CD4-positive, alpha-beta T cell treated with Interleukin-6 at 100 ng/mL for 8 hours (primary cell): Measurements from ENCODE around the gene ZDHHC14.
A peak's percentile ranks its signal among the peaks of the same experiment; 100 is the strongest.
"Not testable (repeated sequence)": the region's sequence is repeated elsewhere in the genome, so short reads cannot be mapped to it uniquely, and the experiment has no call there.

Experiments used
- DNase-seq: peaks from one replicate; pipeline ENCODE4 v3.0.0-alpha.2; 2020; ENCODE audit warnings: mixed read lengths, low spot score

ZDHHC14 gene

DNA sequence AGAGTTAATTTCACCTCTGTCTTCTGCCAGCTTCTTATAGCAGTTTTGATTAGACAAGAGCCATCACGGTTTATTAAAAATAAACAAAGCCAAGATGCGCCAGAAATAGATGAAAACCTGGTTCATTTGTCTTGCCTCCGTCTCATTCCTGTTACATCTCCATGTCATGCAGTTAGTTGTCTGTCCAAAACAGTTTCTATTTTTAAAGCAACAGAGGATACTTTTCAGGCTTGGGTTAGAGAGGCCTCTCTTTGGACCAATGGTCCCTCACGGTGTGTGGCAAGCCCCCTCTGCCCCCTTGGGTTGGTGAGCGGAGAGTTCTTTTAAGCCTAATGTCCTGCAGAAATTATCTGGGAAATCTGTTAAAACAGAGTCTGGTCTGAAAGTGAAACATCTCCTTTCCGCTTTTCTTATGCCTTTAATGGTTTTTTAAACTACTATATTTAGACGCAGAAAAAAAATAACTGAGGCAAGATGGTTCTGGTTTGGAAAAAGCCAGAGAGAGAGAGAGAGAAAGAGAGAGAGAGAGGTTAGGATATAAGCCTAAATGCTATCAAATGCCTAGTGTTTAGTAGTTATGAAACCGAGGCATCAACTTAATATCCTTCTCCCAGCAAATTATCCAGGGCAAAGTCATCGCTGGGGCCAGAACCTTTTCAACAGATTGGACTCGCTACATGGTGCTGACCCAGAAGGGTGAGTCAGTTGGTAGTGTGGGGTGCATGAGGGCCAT is 64.5 kb downstream of the ZDHHC14 start:
- no peak for DNase-seq

DNA sequence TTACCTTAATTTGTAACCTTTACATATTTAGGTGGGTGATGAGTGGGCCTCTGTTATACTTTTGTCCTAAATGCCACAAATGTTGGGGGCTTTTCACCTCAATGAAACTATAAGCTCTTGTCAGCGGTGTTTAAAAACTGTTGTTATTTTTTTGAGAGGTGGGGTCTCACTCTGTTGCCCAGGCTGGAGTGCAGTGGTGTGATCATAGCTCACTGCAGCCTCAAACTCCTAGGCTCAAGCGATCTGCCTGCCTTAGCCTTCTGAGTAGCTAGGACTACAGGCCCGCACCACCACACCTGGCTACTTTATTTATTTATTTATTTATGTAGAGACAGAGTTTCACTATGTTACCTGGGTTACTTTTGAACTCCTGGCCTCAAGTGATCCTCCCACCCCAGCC is 66.7 kb downstream of the ZDHHC14 start:
- DNase-seq: no peak

GRCh38 chr6:157449610-157450009 is 68.6 kb downstream of the ZDHHC14 start:
- no peak for DNase-seq

GRCh38 chr6:157450931-157451742 is 70.1 kb downstream of the ZDHHC14 start:
- no peak for DNase-seq

GRCh38 chr6:157452096-157452495 is 71.1 kb downstream of the ZDHHC14 start:
- no peak for DNase-seq

GRCh38 chr6:157453131-157453530 is 72.1 kb downstream of the ZDHHC14 start:
- DNase-seq: no peak

DNA sequence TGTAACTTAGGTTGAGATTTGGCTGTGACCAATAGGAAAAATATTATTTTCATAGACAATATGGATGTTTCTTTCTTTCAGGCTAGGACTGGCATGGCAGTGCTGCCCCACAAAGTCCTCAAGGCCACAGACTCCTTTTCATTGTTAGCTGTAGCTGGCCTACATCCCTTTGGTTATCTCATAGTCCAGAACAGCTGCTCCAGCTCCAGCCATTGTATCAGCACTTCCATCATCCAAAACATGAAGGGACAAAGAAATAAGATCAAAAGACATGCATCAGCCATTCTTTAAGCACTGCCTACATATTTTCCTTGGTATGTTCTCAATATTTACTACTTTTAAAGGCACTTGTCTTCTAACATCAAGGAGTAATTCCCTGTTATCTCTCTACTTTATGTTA is 73.0 kb downstream of the ZDHHC14 start:
- DNase-seq: no peak

DNA sequence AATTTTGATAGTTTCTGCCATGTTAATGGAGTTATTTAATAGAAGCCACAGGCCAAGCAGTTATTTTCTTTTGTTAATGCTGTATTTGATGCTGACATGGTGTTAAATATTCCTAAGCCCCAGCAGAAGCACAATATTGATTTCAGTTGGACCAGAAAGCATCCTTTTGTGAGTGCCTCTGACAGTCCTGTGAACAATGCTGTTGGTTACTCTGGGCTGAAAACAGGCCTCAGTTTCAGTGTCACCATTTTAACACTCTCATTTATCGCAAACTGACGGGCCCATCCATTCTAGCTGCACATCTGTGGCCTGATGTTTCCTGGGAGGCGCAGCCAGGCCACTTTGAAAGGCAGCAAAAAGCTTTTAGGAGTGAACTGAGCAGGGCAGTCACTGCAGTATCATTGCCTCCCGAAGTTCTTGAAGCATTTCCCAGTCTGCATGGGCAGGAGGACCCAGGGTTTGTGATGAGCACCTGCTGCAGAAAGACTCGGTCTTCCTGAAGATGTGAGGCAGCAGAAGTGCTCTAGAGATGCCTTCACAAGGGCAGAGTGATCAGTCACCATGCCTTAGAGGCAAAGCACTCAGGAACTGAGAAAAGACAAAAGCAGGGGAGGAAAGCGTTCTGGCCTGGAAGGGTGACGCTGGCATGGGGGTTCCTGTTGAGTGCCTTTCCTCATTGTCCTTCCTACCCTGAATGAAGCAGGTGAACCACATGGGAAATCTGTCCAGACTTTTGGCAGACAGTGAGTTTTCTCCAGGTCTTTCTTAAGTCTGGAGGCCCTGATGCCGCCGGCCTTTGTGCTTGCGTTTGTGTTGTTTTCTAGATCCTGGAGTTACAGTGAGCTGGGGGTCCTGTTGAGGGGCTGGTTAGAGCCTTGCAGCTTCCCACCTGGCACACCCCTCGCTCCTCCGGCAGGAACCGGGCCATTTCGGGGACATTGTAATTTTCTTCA is 74.0 kb downstream of the ZDHHC14 start:
- no peak for DNase-seq

GRCh38 chr6:157455731-157456523 is 74.9 kb downstream of the ZDHHC14 start:
- no peak for DNase-seq

DNA sequence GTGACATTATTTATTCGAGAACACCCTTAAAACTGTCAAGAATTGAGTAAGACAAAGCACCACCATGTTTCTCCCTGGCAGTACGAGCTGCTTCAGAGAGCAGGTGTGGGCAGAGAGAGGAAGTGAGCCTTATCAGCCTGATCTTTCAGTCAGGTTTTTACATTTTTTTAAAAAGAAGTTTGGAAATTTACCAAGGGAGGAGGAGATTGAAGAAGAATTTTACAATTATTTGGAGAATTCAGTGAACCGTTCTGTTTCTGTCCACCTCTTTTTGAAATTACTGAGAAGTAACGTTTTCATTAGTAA is 75.5 kb downstream of the ZDHHC14 start:
- DNase-seq: peak; percentile 15

DNA sequence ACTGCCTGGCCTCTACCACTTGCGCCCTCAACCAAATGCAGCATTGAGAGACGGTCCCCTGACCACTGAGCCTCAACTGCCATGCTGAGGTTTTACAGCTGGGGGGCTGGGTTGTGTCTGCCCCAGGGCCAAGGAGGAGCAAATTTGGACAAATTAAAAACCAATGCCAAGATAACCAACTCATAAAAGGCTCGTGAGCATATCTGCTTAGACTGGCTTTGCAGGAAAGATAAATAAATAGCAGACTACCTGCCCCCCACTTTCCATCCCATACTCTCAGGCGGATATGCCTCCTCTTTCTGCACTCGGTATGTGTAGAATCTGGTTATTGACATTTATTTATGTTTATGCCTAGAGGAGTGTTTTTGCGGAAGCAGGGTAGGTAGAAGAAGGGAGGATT is 76.8 kb downstream of the ZDHHC14 start:
- no peak for DNase-seq

DNA sequence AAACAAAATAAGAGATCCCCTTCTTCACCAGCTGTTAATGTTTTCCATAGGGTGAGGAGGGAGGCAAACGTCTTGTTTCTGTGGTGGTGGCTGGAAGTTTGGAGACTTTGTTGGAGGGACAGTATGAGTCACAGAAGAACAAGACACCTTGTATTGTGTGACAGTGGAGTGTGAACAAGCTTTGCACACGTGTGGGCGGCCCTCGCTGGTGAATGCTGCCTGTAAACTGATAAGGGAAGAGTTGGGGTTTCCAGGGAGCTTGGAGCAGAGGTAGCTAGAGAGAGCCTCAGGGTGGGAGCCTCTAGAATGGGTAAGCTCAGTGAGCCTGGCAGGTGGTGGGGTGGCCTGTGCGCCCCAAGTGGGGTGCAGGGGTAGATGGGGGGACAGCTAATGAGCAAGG is 78.3 kb downstream of the ZDHHC14 start:
- DNase-seq: no peak

DNA sequence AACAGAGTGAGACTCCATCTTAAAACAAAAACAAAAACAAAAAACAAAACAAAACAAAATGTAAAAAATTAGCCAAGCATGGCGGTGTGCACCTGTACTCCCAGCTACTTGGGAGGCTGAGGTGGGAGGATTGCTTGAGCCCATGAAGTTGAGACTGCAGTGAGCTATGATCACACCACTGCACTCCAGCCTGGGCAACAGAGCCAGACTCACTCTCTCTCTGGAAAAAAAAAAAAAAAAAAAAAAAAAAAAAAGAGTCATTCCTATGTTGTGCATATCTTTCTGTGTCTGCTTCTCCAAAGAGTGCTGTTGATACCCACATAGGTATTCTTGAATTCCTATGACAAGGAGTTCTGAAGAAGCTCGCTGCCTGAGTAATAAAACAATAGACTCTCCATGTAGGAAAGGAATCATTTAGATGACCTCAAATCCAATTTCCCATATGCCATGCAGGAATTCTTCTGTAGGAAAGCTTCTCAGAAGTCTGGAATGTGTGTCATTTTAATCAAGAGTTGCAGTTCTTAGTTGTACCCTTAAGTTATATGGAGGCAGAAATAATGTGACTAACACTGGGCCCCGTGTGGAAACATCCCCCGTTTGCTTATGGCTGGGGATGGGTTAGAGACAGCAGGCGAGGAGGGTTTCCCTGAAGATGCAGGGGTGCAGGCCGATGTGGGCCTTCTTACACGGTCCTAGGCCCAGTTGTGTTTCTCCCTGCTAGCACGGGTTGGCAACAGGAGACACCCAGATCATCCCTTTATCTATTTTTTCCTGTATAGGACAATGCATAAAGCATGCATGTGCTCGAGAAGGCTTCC is 79.4 kb downstream of the ZDHHC14 start:
- DNase-seq: no peak

DNA sequence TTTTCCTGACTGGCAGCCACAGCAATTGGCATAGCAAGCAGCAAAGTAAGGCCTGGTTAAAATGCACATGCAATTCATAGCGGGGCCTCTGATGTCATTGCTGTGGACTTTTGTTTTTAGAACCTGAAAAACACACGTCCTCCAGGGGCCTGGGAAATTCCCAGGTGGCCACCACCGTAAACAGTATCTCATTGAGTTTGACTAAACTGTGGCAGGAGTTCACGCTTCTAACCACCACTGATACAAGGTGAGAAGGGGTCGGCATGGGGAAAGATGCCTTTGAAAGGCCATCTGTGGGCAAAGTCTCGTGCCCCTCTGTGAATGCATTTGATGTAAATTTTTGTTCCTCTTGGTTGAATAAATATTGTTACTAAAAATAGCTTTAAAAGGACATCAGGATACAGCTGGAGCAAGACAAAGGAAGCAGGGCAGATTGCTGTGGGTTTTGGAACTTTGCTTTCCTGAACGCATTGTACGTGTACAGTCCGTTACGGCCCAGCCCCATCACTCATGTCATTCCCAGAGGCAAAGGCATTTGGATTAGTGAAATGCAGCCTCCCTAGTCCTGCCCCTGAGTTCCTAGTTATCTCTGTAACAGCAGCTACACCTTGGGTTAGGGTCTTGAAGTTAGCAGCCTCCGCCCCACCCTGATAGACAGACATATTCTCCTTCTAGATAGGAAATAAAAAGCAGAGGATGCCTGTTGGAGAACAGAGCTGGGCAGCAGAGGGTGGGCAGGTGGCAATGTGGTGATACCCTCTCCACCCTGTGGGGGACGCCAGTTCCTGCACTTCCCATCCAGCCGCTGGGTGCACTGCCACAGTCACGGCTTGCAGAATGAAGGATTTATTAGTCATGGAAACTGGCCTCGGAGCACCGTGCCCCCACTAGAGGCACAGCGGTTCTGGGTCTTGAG is 80.3 kb downstream of the ZDHHC14 start:
- no peak for DNase-seq

DNA sequence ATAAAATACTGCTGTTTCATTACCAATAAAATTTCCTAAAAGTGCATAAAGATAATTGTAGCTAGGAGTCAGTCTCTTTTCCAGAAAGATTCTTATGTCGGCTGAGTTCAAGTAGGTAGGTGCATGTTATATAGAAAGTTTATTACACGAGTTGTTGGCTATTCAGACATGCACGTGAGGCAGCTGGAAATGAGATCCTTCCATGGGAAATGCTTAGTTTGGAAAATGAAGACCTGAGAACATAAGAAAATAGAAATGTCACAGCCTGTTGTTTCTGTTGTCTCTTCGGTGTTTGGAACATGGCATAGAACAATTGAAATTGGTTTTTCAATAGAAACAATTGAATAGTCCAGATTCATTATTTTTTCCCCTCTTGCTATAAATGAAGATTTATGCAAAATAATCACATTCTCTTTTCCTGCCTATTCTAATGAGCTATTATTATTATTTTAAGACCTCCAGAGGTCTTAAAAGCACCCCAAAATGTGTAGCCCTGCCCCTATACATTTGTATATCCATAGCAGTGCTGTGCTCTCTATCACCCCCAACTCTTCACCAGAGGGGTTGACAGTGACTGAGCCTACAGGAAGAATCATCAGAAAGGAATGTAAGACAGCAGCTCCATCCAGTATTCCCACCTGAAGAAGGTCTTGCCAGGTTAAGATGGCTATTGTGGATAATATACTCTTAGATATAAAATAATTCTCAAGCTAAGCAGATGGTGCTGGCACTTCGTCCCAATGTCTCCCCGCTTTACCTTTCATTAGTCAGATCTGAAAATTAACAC is 82.2 kb downstream of the ZDHHC14 start:
- no peak for DNase-seq

DNA sequence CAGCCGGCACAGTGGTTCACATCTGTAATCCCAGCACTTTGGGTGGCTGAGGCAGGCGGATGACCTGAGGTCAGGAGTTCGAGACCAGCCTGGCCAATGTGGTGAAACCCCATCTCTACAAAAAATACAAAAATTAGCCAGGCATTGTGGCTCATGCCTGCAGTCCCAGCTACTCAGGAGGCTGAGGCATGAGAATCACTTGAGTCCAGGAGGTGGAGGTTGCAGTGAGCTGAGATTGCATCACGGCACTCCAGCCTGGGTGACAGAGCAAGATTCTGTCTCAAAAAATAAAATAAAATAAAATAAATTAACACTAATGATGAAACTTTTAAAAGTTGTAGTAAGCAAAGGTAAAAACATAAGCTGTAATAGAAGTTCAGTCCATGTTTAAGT is 82.7 kb downstream of the ZDHHC14 start:
- DNase-seq: not testable (repeated sequence)

- no peak for DNase-seq
Observed at GRCh38 chr6:157464653-157465535, 83.9 kb downstream of the ZDHHC14 start.

DNA sequence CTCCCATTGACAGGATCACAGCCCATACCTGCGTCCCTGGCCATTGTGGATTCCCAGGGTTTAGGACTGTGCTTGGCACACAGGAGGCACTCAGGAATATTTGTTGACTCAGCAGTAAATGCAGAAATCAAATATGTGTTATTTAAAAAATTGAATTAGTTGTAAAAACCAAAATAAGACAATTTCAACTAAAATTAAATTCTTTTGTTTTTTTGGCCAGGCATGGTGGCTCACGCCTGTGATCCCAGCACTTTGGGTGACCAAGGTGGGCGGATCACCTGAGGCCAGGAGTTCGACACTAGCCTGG is 85.3 kb downstream of the ZDHHC14 start:
- no peak for DNase-seq
